Lung (tissue), 12 donors: ENCODE data around the gene HMGA1. TPM values are rescaled to one million over a fixed set of nuclear protein-coding genes. Genes with fewer than 3 reads are reported as not detected.

Source experiments
- ATAC-seq: fragments of 200-7000 bp; cut with Tn5 transposase; one replicate; pipeline ENCODE4 v1.9.1; 2020; ENCODE audit warnings: moderate number of reproducible peaks; ENCODE audit not compliant: insufficient read depth, low FRiP score
- DNase-seq, 3 donors: peaks; one replicate each; pipeline ENCODE4 v3.0.0-alpha.2; 2013 to 2017
- H3K27ac ChIP-seq, 2 donors: one replicate each; pipeline ENCODE4 v1.5.1; 2013; ENCODE audit warnings: mild to moderate bottlenecking in 2 of 2, moderate library complexity in 2 of 2, control low read depth in 1 of 2, inconsistent platforms in 1 of 2, low read depth in 1 of 2, low read length in 1 of 2
- H3K27me3 ChIP-seq, 3 donors: one replicate each; pipeline ENCODE4 v1.5.1; 2013; ENCODE audit warnings: low read length in 2 of 3; ENCODE audit not compliant: control insufficient read depth in 3 of 3, insufficient read depth in 3 of 3
- H3K36me3 ChIP-seq, 4 donors: one replicate each; pipeline ENCODE4 v1.5.1; 2013; ENCODE audit warnings: low read length in 4 of 4, mild to moderate bottlenecking in 1 of 4, moderate library complexity in 1 of 4; ENCODE audit not compliant: control insufficient read depth in 4 of 4, insufficient read depth in 4 of 4
- H3K4me1 ChIP-seq, 5 donors: one replicate each; pipeline ENCODE4 v1.5.1; 2013; ENCODE audit warnings: low read length in 5 of 5, mild to moderate bottlenecking in 2 of 5, moderate library complexity in 1 of 5; ENCODE audit not compliant: control insufficient read depth in 5 of 5, insufficient read depth in 5 of 5
- H3K4me3 ChIP-seq: one replicate; pipeline ENCODE4 v1.5.1; 2013; ENCODE audit warnings: mild to moderate bottlenecking, control low read depth, moderate library complexity
- H3K9ac ChIP-seq, 2 donors: one replicate each; pipeline ENCODE4 v1.5.1; 2013; ENCODE audit warnings: low read length in 2 of 2, control low read depth in 1 of 2; ENCODE audit not compliant: insufficient read depth in 1 of 2
- H3K9me3 ChIP-seq, 4 donors: one replicate each; pipeline ENCODE4 v1.5.1; 2013; ENCODE audit warnings: low read length in 3 of 4, mild to moderate bottlenecking in 1 of 4, moderate library complexity in 1 of 4; ENCODE audit not compliant: control insufficient read depth in 4 of 4, insufficient read depth in 3 of 4
- WGBS, 2 donors: extraction: QIAGEN DNeasy Blood & Tissue Kit; methylation state at CpG; one replicate each; pipeline ENCODE4 v1.1.7; 2013; 5-methylcytosine and 5-hydroxymethylcytosine counted together
- polyA plus RNA-seq, 2 donors: library from polyadenylated mRNA; stranded (reverse); fragments of 200-250 nt; gene quantifications; one replicate each; pipeline ENCODE4 v1.2.1, GENCODE V29; 2013
- total RNA-seq, 2 donors: library from RNA; depleted of rRNA in 1 of 2; stranded (reverse); fragments of >200 nt in 1 of 2; gene quantifications; one replicate each; pipeline ENCODE4 v1.2.1, GENCODE V29; 2014 to 2021
- TF ChIP-seq, protein P1 (sequence below): IDR thresholded peaks from 2 replicates; pipeline ENCODE4 v1.5.1; 2012; ENCODE audit warnings: mild to moderate bottlenecking; ENCODE audit errors: control extremely low read depth, extremely low read depth
- donor health status: control.
- donor health status: control.
- donor health status: Bipolar disorder and iron deficiency.
- donor health status: healthy.
- donor health status: DM: yes; HTN: yes; CAD: no.

HMGA1 gene
- total and polyA plus RNA-seq, 4 donors: 47.9 to 102 (median 96.9) TPM

DNA sequence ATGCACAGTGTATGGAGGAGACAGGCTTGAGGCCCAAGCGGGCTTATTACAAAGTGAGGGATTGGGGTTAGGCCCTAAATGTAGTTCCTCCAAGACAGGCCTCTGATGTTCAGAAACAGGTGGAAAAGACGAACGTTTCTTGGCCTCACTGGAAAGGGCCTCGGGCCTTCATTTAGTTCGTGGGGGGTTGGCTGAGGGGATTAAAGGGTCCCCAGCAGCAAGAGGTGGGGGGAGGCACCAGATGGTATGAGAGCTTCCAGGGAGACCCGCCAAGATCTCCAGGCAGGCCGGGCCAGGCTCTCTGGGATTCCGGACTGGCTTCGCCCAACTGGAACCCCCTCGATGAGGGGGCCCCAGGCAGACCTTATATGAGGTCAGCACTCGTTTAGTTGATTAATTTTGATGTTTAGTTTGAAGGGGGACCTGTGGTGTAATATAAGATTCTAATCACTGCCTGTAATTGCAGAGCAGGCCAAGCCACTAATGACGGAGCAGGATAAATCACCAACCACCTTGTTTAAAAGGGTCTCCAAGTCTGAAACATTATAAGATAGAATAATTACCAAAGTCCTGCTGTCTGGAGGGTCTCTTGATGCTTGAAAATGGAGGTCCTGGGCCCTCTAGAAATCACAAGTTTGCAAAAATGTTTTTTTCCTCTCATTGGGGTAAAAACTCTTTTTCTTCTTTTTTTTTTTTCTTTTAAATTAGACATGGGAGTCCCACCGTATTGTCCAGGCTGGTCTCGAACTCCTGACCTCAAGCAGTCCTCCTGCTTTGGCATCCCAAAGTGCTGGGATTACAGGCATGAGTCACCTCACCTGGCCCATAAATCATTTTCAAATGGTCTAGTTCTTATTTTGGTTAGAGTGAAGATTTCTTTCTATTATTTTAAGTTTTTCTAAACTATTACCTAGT, 2.2 kb downstream of the HMGA1 start:
- no peak overlapping the region for H3K9ac ChIP-seq
- ATAC-seq (no peak), DNase-seq (no peak)
- H3K9me3 ChIP-seq: no peaks in the 10 kb centered on the region
- H3K27me3 ChIP-seq: no peaks in the 10 kb centered on the region
- H3K27ac ChIP-seq: no peak overlapping the region
- H3K4me3 ChIP-seq: no peak overlapping the region
- peaks cover 0 to 20% (median 0%) of the 10 kb centered on the region in 4 donors for H3K36me3 ChIP-seq
- H3K4me1 ChIP-seq: peaks cover 0 to 20% (median 12%) of the 10 kb centered on the region in 5 donors
- TF ChIP-seq, protein P1, sequence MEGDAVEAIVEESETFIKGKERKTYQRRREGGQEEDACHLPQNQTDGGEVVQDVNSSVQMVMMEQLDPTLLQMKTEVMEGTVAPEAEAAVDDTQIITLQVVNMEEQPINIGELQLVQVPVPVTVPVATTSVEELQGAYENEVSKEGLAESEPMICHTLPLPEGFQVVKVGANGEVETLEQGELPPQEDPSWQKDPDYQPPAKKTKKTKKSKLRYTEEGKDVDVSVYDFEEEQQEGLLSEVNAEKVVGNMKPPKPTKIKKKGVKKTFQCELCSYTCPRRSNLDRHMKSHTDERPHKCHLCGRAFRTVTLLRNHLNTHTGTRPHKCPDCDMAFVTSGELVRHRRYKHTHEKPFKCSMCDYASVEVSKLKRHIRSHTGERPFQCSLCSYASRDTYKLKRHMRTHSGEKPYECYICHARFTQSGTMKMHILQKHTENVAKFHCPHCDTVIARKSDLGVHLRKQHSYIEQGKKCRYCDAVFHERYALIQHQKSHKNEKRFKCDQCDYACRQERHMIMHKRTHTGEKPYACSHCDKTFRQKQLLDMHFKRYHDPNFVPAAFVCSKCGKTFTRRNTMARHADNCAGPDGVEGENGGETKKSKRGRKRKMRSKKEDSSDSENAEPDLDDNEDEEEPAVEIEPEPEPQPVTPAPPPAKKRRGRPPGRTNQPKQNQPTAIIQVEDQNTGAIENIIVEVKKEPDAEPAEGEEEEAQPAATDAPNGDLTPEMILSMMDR: no peak
- WGBS, 2 donors: 68 to 74% methylated on average over 14 of the region's 14 CpGs

DNA sequence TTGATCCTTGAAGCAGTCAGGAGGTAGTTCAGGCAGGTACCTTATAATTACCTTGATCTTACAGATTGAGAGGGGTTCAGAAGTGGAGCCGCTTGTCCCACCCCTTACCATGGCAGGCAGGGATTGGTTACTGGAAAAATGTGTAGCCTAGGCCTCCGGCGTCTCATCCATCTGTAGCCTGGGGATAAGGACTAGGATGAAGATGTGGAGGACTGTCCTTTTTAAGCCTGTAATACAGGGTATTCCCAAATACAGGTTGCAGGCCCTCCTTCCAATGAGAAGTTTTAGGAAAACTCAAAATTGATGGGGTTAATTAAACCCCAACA, 2.8 kb downstream of the HMGA1 start:
- TF ChIP-seq, protein P1: no peak
- peaks cover 0 to 20% (median 0%) of the 10 kb centered on the region in 4 donors for H3K36me3 ChIP-seq
- peaks cover 0 to 22% (median 14%) of the 10 kb centered on the region in 5 donors for H3K4me1 ChIP-seq
- no peaks in the 10 kb centered on the region for H3K9me3 ChIP-seq
- H3K9ac ChIP-seq: no peak overlapping the region
- ATAC-seq (no peak), DNase-seq (no peak)
- 94% methylated on average over 3 of the region's 3 CpGs for WGBS, 2 donors
- no peaks in the 10 kb centered on the region for H3K27me3 ChIP-seq
- H3K4me3 ChIP-seq: no peak overlapping the region
- H3K27ac ChIP-seq: no peak overlapping the region

DNA sequence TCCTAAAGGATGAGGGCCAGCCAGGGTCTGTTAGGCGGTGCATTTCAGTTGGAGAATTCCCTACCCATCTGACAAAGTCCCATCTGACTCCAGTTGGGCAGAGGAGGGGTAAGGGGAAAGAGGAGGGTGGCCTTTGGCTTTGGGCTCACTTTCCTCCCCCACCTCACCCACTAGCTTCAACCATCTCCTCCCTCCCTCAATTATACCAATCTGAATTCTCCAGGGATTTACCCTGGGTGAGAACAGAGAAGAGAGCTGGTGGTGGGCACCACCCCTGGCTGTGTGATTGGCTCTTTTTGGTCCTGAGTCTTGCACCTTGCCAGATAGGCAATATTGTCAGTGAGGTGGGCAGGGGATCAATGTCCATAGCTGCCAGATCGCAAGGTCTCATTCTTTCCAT, 3.2 kb downstream of the HMGA1 start:
- H3K9me3 ChIP-seq: no peaks in the 10 kb centered on the region
- ATAC-seq (no peak), DNase-seq (no peak)
- no peak overlapping the region for H3K27ac ChIP-seq
- TF ChIP-seq, protein P1: no peak
- peaks cover 0 to 20% (median 0%) of the 10 kb centered on the region in 4 donors for H3K36me3 ChIP-seq
- H3K9ac ChIP-seq: no peak overlapping the region
- H3K4me1 ChIP-seq: peaks cover 0 to 21% (median 14%) of the 10 kb centered on the region in 5 donors
- H3K27me3 ChIP-seq: no peaks in the 10 kb centered on the region
- no peak overlapping the region for H3K4me3 ChIP-seq
- WGBS, 2 donors: 98 to 100% methylated on average over 2 of the region's 2 CpGs
